Karpas-422 (cell line): ENCODE measurements around the gene WDPCP. TPM values are rescaled to one million over a fixed set of nuclear protein-coding genes. Genes with fewer than 3 reads are reported as not detected.

Source experiments
- DNase-seq: peaks from one replicate; pipeline ENCODE4 v3.0.0-alpha.2; 2015
- H2AFZ ChIP-seq: fragments of 200-600 bp; sonication (generic); 2 replicates; pipeline ENCODE4 v1.6.1; 2014; ENCODE audit warnings: antibody characterized with exemption, low read length, mixed read lengths
- H3K27ac ChIP-seq: fragments of 200-600 bp; sonication (generic); 2 replicates; pipeline ENCODE4 v1.5.1; 2014; ENCODE audit warnings: mild to moderate bottlenecking, low read length, moderate library complexity
- H3K27me3 ChIP-seq: fragments of 200-600 bp; sonication (generic); 2 replicates; pipeline ENCODE4 v1.6.1; 2014; ENCODE audit warnings: low read length, mixed read lengths
- H3K36me3 ChIP-seq: fragments of 200-600 bp; sonication (generic); 2 replicates; pipeline ENCODE4 v1.6.1; 2014; ENCODE audit warnings: low read length, mixed read lengths; ENCODE audit not compliant: insufficient read depth
- H3K4me1 ChIP-seq: fragments of 200-600 bp; sonication (generic); 2 replicates; pipeline ENCODE4 v1.6.1; 2014; ENCODE audit warnings: mild to moderate bottlenecking, low read length, mixed read lengths
- H3K4me2 ChIP-seq: fragments of 200-600 bp; sonication (generic); 2 replicates; pipeline ENCODE4 v1.6.1; 2014; ENCODE audit warnings: low read length, low read depth, mild to moderate bottlenecking; ENCODE audit not compliant: poor library complexity, severe bottlenecking
- H3K4me3 ChIP-seq: fragments of 200-600 bp; sonication (generic); 2 replicates; pipeline ENCODE4 v1.5.1; 2014; ENCODE audit warnings: mild to moderate bottlenecking, antibody characterized with exemption, low read length, mixed read lengths
- H3K79me2 ChIP-seq: fragments of 200-600 bp; sonication (generic); 2 replicates; pipeline ENCODE4 v1.6.1; 2014; ENCODE audit warnings: mild to moderate bottlenecking, low read length, mixed read lengths
- H3K9ac ChIP-seq: fragments of 200-600 bp; sonication (generic); 2 replicates; pipeline ENCODE4 v1.6.0; 2014; ENCODE audit warnings: low read length
- H3K9me2 ChIP-seq: fragments of 200-600 bp; sonication (generic), shearing (Covaris generic); replicated peaks from 2 replicates; pipeline ENCODE4 v1.6.0; 2014; ENCODE audit warnings: mild to moderate bottlenecking, low read length, moderate library complexity; ENCODE audit not compliant: insufficient read depth
- H3K9me3 ChIP-seq: fragments of 300-700, 200-600 bp; sonication (generic); 2 replicates; pipeline ENCODE4 v1.6.1; 2014; ENCODE audit warnings: low read length, mixed read lengths
- H4K20me1 ChIP-seq: fragments of 200-600 bp; sonication (generic); 2 replicates; pipeline ENCODE4 v1.6.1; 2014; ENCODE audit warnings: mild to moderate bottlenecking, antibody characterized with exemption, low read length, low read depth; ENCODE audit not compliant: insufficient read depth
- total RNA-seq: library from RNA; depleted of rRNA; stranded (reverse); fragments of >200 nt; shearing (Covaris generic); gene quantifications from 2 replicates; pipeline ENCODE4 v1.2.3, GENCODE V29; 2014; ENCODE audit warnings: low replicate concordance

WDPCP gene
- total RNA-seq, 1 experiment from 2014 or later = 20.8 TPM

DNA sequence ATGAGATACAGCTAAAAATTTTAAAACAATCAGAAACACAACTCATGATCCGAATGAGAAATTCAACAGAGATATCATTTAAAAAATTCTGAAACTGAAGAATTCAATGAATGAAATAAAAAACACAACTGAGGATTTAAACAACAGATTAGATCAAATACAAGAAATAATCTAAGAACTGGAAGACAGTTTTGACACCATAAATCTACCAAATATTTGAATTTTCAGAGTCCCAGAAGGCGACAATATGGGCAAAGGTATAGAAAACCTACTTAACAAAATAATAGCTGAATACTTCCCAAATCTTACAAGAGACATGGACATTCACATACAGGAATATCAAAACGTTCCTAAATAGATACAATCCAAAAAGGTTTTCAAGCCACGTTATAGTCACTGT is 315.7 kb downstream of the WDPCP start:
- H3K4me2 ChIP-seq = no peak overlapping the region
- H4K20me1 ChIP-seq = no peaks in the 10 kb centered on the region
- H3K36me3 ChIP-seq = no peaks in the 10 kb centered on the region
- H3K4me1 ChIP-seq = no peaks in the 10 kb centered on the region
- H3K9me3 ChIP-seq = peaks cover 28% of the 10 kb centered on the region
- no peaks in the 10 kb centered on the region for H3K9me2 ChIP-seq
- no peak overlapping the region for H2AFZ ChIP-seq
- no peak overlapping the region for H3K9ac ChIP-seq
- H3K27me3 ChIP-seq = no peaks in the 10 kb centered on the region
- H3K27ac ChIP-seq = no peak overlapping the region
- no peak overlapping the region for H3K4me3 ChIP-seq
- no peak for DNase-seq
- no peaks in the 10 kb centered on the region for H3K79me2 ChIP-seq

- Histone ChIP-seq H3K9me2 (no peaks in the 10 kb centered on the region), H4K20me1 (no peaks in the 10 kb centered on the region), H3K79me2 (no peaks in the 10 kb centered on the region), H3K36me3 (no peaks in the 10 kb centered on the region), H3K27me3 (no peaks in the 10 kb centered on the region), H3K9me3 (peaks cover 28% of the 10 kb centered on the region), H3K9ac (no peak overlapping the region), H2AFZ (no peak overlapping the region), H3K4me2 (no peak overlapping the region), H3K27ac (no peak overlapping the region), H3K4me3 (no peak overlapping the region), H3K4me1 (no peaks in the 10 kb centered on the region)
- no peak for DNase-seq
These were observed 317.6 kb downstream of the WDPCP start for GRCh38 chr2:63270717-63271116.

DNA sequence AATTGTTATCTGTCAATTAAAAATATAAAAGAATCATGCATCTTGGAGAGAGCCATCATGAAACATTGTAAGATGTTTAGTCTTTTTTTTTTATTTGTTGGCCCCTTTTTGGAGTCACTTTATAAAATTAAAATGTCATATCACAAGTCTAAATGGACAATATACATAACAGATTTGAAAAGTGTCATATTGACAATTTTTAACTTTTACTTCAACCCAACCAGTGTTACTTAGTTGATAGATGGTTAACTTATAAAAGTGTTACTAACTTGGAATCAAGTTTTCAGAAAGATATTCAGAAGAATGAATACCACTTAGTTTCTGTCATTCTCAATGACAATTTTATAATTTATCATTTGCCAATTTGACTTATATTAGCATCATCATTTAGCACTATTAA is 319.3 kb downstream of the WDPCP start:
- Histone ChIP-seq H3K27ac (no peak overlapping the region), H2AFZ (no peak overlapping the region), H3K9me3 (peaks cover 25% of the 10 kb centered on the region), H3K9me2 (no peaks in the 10 kb centered on the region), H3K9ac (no peak overlapping the region), H3K4me2 (no peak overlapping the region), H3K27me3 (no peaks in the 10 kb centered on the region), H3K4me3 (no peak overlapping the region), H4K20me1 (no peaks in the 10 kb centered on the region), H3K79me2 (no peaks in the 10 kb centered on the region), H3K36me3 (no peaks in the 10 kb centered on the region), H3K4me1 (no peaks in the 10 kb centered on the region)
- DNase-seq = no peak

- Histone ChIP-seq H3K9me3 (no peaks in the 10 kb centered on the region), H3K4me1 (no peaks in the 10 kb centered on the region), H3K36me3 (no peaks in the 10 kb centered on the region), H3K27ac (no peak overlapping the region), H3K9ac (no peak overlapping the region), H4K20me1 (no peaks in the 10 kb centered on the region), H3K27me3 (no peaks in the 10 kb centered on the region), H3K9me2 (no peaks in the 10 kb centered on the region), H3K4me2 (no peak overlapping the region), H2AFZ (no peak overlapping the region), H3K4me3 (no peak overlapping the region), H3K79me2 (no peaks in the 10 kb centered on the region)
- DNase-seq = no peak
These were observed 327.1 kb downstream of the WDPCP start for GRCh38 chr2:63261137-63261621.

GRCh38 chr2:63257473-63257872 is 330.8 kb downstream of the WDPCP start:
- Histone ChIP-seq H3K9ac (no peak overlapping the region), H3K4me3 (no peak overlapping the region), H3K27me3 (no peaks in the 10 kb centered on the region; the same call in 1 of the 2 replicates), H3K36me3 (no peaks in the 10 kb centered on the region), H3K9me2 (no peaks in the 10 kb centered on the region), H3K4me1 (no peaks in the 10 kb centered on the region), H3K4me2 (no peak overlapping the region), H3K79me2 (no peaks in the 10 kb centered on the region), H3K27ac (no peak overlapping the region), H2AFZ (no peak overlapping the region), H3K9me3 (no peaks in the 10 kb centered on the region), H4K20me1 (no peaks in the 10 kb centered on the region)
- no peak for DNase-seq

- Histone ChIP-seq H3K9me2 (no peaks in the 10 kb centered on the region), H3K4me2 (no peak overlapping the region), H3K9ac (no peak overlapping the region), H2AFZ (no peak overlapping the region), H3K79me2 (no peaks in the 10 kb centered on the region), H4K20me1 (no peaks in the 10 kb centered on the region), H3K4me1 (no peaks in the 10 kb centered on the region), H3K4me3 (no peak overlapping the region), H3K27me3 (no peaks in the 10 kb centered on the region), H3K27ac (no peak overlapping the region), H3K9me3 (no peaks in the 10 kb centered on the region), H3K36me3 (no peaks in the 10 kb centered on the region)
- no peak for DNase-seq
These were observed 339.1 kb downstream of the WDPCP start for GRCh38 chr2:63249161-63249560.

DNA sequence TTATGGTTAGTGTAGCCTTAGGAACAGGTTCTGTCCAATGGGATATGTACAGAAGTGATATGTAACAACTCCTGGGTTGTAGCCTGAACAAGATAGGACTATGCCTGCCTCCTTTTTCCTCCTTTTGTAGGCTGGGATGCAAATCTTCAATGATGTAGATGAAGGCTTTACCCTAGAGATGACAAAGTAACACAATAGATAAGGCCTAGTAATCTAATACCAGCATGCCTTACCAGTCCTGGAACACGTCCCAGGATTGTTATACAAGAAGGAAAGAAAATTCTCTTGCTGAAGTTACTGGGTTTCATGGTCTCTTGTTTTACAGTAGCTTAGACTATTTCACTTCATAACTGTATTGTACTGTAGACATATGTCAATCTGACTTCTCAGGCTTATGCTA is 345.5 kb downstream of the WDPCP start:
- no peak for DNase-seq
- Histone ChIP-seq H3K79me2 (no peaks in the 10 kb centered on the region), H3K36me3 (no peaks in the 10 kb centered on the region), H3K9me2 (no peaks in the 10 kb centered on the region), H2AFZ (no peak overlapping the region), H3K9me3 (no peaks in the 10 kb centered on the region), H3K9ac (no peak overlapping the region), H3K27me3 (no peaks in the 10 kb centered on the region), H3K4me2 (no peak overlapping the region), H4K20me1 (no peaks in the 10 kb centered on the region), H3K4me1 (peaks cover 9% of the 10 kb centered on the region), H3K4me3 (no peak overlapping the region), H3K27ac (no peak overlapping the region)

DNA sequence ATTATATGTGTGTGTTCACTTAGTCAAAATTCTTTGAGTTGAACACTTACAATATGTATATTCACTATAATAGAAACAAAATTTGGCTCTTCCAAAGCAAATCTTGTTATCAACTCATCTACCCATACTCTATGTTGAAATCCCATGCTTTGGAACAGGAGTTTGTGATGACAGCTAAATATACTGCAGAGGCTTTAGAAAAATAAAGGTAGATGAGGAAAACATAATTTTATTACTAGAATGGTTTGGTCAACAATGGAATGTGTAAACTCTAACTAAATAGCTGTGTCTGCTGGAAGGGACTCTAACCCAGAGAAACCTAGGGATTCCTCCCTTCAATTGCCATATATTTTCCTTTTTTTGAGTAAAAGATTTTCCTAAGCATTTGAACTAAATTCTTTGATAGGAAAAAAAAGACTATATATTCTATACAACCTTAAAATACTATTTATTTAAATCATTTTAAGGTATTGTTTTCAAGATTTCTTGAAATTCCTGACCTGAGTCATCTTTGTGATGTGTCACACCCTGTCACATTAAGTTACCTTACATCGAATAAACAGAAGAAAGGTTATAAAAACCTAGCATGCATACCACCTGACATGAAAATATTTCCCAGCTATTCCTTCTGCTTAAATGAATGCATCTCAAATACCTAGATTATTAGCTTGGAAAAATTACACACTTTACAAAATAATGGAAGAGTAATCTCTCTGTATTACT is 362.2 kb downstream of the WDPCP start:
- H4K20me1 ChIP-seq = no peaks in the 10 kb centered on the region
- H3K27me3 ChIP-seq = no peaks in the 10 kb centered on the region
- H3K27ac ChIP-seq = no peak overlapping the region
- no peaks in the 10 kb centered on the region for H3K36me3 ChIP-seq
- DNase-seq = no peak
- H3K9me2 ChIP-seq = no peaks in the 10 kb centered on the region
- no peak overlapping the region for H3K4me2 ChIP-seq
- no peaks in the 10 kb centered on the region for H3K9me3 ChIP-seq
- H3K9ac ChIP-seq = no peak overlapping the region
- H2AFZ ChIP-seq = no peak overlapping the region
- no peak overlapping the region for H3K4me3 ChIP-seq
- no peaks in the 10 kb centered on the region for H3K4me1 ChIP-seq
- H3K79me2 ChIP-seq = no peaks in the 10 kb centered on the region
